Measurements from ENCODE around the gene MLF2.
"Not testable (repeated sequence)": the region's sequence is repeated elsewhere in the genome, so short reads cannot be mapped to it uniquely, and the experiment has no call there.

MLF2 gene

GRCh38 chr12:6729186-6729585 is 23.8 kb downstream of the MLF2 start:
- DNase-seq = no peak

- no peak for DNase-seq
These were observed 27.6 kb downstream of the MLF2 start for GRCh38 chr12:6725350-6725749.

GRCh38 chr12:6724409-6724797 is 28.5 kb downstream of the MLF2 start:
- peak; percentile 36 to 41 for DNase-seq

GRCh38 chr12:6723607-6724408 is 29.1 kb downstream of the MLF2 start, which contains the start of gene COPS7A:
Gene COPS7A (plus strand): TSS chr12:6724046. CDS start chr12:6724657, 611 bp downstream.
- peak; percentile 98 to 99 for DNase-seq

- no peak for DNase-seq
These were observed 30.1 kb downstream of the MLF2 start for GRCh38 chr12:6722863-6723262.

- DNase-seq = no peak
These were observed 36.0 kb downstream of the MLF2 start for GRCh38 chr12:6716874-6717437.

GRCh38 chr12:6716031-6716873 is 36.7 kb downstream of the MLF2 start:
- DNase-seq = not testable (repeated sequence)

- peak; percentile 11 to 28 for DNase-seq
These were observed 44.0 kb downstream of the MLF2 start for GRCh38 chr12:6708960-6709394.

- DNase-seq = not testable (repeated sequence)
These were observed 44.6 kb downstream of the MLF2 start for GRCh38 chr12:6708351-6708750.

- DNase-seq = no peak
These were observed 49.3 kb downstream of the MLF2 start for GRCh38 chr12:6703631-6704030.

GRCh38 chr12:6701078-6701768 is 51.7 kb downstream of the MLF2 start:
- no peak for DNase-seq

- DNase-seq = peak; percentile 50 to 51
These were observed 52.3 kb downstream of the MLF2 start, which contains the start of gene PIANP for GRCh38 chr12:6700646-6701051. Gene PIANP (minus strand): TSS chr12:6700815. CDS start chr12:6698061, 2,754 bp downstream.

- DNase-seq = peak; percentile 17 to 28
These were observed 52.8 kb downstream of the MLF2 start for GRCh38 chr12:6699989-6700645.

- DNase-seq = no peak
These were observed 53.5 kb downstream of the MLF2 start for GRCh38 chr12:6699259-6699988.

GRCh38 chr12:6698352-6699046 is 54.4 kb downstream of the MLF2 start:
- no peak for DNase-seq
